NCI-H2081 treated with DMSO at 0.1 percent for 48 hours (cell line): ENCODE data around the gene SNX13.

Source experiments
- DNase-seq: peaks from one replicate; lab custom pipeline; 2025; lab: John Stamatoyannopoulos, UW

SNX13 gene, protein sequence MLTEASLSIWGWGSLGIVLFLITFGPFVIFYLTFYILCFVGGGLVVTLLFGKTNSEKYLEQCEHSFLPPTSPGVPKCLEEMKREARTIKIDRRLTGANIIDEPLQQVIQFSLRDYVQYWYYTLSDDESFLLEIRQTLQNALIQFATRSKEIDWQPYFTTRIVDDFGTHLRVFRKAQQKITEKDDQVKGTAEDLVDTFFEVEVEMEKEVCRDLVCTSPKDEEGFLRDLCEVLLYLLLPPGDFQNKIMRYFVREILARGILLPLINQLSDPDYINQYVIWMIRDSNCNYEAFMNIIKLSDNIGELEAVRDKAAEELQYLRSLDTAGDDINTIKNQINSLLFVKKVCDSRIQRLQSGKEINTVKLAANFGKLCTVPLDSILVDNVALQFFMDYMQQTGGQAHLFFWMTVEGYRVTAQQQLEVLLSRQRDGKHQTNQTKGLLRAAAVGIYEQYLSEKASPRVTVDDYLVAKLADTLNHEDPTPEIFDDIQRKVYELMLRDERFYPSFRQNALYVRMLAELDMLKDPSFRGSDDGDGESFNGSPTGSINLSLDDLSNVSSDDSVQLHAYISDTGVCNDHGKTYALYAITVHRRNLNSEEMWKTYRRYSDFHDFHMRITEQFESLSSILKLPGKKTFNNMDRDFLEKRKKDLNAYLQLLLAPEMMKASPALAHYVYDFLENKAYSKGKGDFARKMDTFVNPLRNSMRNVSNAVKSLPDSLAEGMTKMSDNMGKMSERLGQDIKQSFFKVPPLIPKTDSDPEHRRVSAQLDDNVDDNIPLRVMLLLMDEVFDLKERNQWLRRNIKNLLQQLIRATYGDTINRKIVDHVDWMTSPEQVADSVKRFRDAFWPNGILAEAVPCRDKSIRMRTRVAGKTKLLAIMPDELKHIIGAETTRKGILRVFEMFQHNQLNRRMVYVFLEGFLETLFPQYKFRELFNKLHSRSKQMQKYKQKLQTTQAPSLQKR

DNA sequence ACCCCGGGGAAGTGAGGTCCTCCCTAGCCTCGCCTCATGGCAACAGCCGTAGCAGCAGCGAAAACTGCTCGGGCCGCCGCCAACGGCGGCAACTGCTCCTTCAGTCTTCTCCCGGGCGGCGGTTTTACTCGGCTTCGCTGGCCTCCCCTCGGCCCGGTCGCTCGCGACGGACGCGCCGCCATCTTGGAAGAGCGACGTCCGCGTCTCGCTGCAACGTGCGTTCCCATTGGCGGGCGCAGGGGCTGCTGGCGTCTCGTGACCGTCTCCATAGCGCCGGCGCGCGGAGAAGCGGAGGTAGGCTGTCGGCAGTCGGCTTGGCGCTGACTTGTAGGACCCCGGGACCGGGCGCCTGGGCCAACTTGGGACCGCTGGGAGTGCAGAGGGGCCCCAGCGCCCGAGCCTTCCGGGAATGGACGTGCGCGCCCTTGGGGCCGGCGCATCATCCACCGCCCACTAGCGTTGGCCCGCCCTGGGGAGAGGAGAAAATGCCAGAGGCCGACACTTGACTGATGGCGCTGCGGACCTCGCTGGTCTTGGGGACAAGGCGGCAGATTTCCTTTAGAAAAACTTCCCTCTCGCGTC is at the start of gene SNX13:
Gene SNX13 (minus strand): TSS at position 193 of the 582 bp plus-strand sequence. CDS start 199 bp downstream, outside the sequence.
- DNase-seq: peak; percentile 60

DNA sequence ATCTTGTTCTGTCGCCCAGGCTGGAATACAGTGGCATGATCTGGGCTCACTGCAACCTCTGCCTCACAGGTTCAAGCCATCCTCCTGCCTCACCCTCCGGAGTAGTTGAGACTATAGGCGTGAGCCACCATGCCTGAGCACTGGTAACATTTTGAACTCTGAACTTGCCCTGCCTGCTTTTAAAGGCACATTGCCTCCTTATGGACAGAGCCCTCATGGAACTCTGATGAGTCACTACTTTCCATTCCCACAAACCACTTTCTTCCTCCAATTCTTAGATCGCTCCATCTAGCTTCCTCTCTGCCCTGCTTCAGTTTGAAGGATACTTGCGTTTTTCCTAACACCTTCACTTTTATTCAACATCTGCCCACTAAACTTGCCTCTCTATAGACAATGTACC is 49.3 kb upstream of the SNX13 start:
- no peak for DNase-seq

DNA sequence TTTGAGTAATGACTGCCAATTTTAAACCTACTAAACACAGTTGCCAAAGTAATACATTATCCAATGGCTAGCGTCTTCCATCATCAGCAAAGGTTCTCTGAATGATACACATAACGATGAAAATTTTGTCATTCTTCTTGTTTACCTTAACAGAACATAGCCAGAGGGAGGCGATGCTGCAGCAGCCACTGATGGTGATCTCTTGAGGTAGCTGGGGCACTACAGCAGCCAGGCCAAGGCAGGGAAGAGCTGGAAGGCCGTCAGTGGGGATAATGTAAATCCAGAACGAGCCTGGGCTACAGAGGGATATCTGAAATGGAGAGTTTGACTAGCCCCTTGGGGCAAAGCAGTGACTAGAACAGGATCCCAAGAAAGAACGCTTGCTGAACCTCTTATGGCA is 48.6 kb upstream of the SNX13 start:
- no peak for DNase-seq

DNA sequence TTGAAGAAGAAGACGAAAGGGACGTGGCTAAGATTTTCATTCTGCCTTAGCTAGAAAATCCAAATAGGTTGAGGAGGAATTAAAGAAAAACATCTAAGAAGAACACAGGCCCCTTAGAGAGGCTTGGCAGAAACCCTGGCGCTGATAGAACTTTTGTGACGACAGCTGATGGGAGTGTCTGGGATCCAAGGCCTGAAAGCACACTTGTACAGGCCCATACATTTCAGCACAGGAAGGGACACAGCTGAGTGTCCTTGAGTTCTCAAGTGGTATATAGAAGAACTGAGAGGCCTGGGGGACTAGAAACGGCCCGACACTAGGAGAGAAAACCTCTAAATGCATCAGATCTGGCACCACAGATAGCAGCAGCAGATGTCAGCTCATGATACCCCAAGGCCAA is 47.8 kb upstream of the SNX13 start:
- DNase-seq: no peak

DNA sequence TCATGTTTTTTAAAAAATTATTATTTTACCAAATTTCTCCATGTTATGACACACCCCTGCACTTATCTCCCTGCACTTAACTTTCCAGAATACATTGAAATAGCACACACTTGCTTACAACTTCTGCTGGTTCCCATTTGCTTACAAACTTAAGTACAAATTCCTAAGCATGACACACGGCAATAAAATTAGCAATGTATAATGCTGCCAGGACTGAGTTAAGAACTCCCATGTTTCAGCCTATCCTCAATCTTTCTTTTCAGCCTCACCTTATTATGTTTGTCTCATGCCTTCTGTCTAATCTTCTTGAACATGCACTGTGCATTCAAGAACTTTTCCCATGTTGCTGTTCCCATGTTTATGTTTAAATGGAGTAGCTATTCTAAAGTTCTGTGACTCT is 46.6 kb upstream of the SNX13 start:
- DNase-seq: no peak

DNA sequence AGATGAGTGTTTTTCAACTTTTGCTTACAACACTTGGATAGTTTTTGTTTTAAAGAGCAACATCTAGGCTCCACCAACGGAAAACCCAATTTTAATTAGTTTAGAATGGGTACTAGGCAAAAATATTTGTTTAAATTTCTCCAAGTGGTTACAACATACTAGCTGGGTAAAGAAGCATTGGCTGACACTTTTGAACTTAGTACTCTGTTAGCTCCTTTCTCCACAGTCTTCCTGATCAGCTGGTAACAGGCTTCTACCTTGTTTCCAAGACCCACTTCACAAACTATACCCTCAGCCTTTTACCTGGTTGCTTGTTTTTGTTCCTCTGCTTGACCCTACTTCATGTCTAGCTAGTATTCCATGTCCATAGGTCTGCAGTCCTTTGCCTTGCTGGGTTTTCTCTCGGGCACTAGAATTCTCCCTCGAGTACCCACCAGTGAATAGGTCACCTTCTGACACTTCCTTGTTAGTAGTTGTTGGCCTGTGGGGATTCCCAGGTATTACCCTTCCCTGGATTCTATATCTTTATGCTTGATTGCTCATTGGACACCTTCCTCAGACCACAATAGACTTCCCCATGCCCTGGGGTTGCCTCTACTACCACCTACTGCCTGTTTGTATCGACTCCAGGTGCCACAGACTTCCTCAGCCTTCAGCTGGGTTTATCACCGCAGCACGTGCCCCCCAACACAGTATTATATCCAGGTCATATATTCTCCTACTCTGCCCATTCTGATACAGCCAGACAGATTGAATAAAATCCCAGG is 45.4 kb upstream of the SNX13 start:
- no peak for DNase-seq

DNA sequence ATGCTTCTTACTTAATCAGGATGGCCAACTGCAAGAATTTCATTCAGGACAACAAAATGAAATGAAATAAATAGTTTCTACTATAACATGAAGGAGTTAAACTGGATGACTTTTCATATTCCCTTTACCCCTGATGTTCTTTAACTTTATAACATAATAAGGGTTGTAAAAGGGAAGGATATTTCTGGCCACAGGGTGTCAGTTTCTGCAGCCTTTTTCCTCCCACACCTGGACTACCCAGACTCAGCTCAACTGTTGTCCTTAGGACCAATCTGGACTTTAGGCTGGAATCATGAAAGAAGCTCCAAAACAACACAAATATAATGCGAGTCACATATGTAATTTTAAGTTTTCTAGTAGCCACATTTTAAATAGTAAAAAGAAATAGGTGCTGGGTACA is 44.0 kb upstream of the SNX13 start:
- no peak for DNase-seq

DNA sequence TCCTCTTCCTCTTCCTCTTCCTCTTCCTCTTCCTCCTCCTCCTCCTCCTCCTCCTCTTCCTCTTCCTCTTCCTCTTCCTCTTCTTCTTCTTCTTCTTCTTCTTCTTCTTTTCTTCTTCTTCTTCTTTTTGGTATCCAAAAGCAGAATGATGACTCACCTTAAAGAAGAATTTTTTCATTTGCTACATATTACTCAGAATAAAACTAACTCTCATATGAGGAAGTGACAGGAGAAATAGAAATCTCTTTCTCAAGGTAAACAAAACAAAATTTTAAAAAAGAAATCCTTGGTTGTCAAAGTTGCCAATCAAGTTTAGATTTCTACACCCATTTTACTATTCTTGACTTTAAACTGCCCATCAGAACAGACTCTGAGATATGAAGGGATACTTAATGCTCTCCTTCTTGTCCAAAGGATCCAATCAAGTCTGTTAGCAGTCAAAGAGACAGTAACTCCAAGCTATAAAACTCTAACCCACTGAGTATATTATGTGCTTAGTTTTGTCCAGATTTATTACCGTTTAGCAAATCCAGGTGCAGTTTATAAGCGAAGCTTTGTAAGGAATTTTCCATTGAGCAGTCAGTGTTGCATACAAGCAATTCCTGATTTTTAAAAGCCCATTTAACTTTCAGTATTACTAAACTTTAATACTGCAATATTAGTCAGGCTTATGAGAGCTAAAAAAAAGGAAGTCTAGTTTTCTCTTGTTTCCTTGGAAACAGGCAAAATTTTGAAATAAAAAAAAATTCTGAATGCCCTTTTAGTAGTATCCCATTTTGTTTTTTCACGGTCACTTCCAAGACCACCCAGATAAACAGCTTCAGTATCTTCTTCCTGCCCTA is 43.1 kb upstream of the SNX13 start:
- no peak for DNase-seq

DNA sequence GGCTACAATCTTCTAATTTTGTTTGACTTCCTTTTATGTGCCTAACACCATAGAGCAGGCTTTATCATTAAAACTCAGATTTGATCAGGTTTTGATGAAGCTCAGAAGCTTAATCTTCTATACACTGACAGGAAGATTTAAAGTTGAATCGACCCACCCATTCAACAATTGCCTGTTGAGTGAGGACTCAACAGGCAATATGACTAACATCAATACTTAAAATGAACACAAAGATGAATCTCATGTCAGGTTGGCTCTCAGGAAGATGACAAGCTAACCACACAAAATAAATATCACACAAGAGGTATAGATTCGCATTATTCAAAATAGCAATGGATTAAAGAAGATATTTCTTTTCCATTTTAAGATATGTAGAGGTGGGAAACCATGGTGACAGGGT is 36.7 kb upstream of the SNX13 start:
- no peak for DNase-seq

DNA sequence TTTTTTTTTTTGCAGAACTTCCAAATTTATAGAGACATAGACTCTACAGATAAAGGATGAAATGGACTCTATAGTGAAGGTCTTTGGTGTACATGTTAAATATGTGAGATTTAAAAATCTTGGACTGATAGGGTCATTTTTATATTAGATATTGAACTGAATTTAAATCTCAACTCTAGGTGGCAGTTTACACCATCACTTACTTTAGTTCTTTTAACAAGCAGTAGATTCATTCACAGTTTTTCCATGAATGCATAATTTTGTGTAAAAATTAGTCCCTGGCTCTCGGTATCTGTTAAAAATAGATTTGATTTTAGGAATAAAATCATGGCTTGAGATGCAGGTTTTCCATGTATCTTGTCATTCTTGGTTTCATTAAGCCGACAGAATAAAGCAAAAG is 31.1 kb upstream of the SNX13 start:
- no peak for DNase-seq

DNA sequence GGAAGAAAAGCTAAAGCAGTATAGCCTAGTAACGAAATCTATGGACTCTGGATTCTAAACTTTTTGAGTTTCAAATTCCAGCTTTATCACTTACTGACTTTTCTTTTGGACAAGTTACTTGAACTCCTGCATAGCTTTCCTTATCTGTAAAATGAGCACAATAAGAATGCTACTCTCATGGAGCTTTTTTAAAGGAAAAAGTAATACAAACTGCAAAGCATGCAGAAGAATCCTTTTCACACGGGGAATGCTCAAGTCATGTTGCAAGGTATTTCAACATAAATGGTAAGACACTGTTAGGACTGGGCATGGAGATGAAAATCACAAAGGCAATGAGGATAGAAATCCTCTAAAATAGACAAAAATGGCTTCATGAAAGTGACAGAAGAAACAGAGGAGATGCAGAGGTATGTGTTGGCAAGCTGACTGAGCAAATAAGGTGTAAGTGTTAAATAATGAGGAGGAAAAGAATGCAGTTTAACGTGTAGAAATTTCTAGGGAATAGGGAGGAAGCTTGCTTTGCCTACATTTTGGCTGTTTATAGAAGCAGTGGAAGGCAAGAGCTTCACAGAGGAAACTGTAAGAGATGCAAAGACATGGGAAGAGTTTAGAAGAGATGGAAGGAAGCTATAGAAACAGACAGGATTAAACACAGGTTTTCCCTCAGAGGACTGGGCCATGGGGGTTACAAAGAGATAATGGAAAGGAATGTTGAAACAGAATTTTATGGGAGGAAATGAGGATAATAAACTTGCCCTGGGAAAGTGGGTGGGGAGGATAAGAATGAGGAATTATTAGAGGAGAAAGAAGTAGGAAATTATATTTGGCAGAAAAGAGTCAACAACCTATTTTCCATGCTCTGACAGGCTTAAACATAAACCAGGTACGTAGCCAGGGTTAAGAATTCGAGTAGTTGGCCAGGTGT is 28.8 kb upstream of the SNX13 start:
- DNase-seq: no peak

DNA sequence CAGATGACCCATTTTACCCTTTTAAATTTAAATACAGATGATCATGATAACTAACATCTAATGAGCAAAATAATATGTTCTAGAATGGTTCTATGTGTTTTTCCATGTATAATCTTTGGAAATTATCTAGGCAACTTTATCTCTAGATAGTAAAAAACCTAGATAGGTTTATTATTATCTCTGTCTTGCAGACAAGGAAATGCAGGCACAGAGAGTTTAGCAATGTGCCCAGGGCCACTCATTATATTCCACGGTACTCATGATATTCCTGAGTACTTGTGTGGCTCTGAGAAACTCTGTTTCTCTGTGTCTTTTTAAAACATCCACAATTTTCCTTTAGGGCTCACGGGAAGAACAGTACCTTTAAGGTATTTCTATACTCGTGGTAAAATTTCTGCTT is 26.4 kb upstream of the SNX13 start:
- no peak for DNase-seq

DNA sequence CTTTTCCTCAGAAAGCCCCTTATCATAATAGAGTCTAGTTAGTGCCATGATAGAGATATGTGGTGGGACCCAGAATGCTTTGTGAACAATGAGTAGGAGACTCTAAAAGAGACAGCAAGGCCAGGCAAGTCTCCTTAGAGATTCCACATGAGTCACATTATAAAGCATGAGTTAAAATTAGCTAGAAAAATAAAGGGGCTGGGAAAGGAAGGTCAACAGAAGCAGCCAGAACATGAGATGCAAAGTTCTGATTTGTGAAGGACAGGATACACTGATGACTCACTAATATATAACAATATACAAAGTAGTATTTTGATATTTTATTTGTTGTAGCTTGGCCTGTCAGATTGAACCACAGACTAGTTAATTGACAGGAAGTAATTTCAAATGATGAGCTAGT is 25.3 kb upstream of the SNX13 start:
- DNase-seq: no peak

DNA sequence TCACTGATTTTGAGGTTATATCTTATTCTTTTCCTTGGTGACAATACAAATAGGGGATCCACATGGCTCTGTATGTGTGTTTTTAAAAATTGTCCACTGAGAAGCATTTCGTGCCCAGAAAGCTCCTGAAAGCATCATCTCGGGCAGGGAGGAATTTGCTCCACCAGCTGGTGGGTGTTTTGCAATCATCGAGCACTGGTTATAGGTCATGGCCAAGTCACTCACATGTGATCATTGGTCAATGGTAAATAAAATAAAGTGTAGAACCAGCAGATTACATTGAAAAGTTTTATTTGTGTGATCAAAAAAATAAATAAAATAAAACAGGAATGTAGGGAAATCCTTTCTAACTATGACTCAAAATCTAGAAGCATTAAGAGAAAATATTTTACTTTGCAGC is 23.0 kb upstream of the SNX13 start:
- DNase-seq: no peak

DNA sequence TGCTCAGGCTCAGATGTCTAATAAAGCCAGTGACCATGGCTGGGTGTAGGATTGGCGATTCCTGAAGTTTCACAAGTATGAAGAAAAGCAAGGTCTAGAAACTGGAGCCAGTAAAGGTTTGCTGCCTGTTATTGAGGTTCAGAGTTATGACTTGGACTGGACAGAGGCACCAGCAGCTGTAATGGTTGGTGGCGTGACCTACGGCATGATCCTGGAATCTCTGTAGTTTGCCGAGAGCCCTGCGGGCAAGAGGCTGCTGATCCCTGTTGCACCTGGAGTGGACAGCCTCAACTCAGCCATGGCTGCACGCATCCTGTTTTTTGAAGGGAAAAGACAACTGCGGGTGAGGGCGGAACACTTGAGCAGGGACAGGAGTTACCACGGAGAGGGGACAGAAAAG is 22.4 kb upstream of the SNX13 start:
- DNase-seq: no peak

DNA sequence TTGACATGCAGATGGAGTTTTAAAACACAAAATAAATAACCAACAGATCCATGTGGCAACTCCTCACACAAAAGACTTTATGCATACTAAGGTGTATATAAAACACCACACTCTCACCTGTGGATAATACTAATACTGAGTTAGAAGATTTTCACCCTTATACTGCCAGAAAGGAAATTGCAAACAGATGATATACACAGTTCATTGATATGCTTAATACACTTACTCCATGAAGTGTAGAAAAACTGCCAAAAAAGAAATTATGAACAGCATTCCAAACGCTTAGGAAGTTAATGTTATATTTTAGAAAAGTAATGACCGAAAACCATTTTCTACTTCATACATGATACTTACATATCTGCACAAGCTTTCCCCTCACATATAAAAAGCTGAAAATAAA is 17.6 kb upstream of the SNX13 start:
- no peak for DNase-seq

DNA sequence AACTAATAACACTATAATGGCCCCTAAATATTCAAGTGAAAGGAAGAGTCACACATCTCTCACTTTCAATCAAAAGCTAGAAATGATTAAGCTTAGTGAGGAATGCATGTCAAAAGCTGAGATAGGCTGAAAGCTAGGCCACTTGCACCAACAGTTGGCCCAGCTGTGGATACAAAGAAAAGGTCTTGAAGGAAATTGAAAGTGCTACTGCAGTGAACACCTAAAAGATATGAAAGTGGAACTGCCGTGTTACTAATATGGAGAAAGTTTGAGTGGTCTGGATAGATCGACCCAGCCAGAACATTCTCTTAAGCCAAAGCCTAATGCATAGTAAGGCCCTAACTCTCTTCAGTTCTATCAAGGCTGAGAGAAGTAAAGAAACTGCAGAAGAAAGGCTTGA is 12.1 kb upstream of the SNX13 start:
- no peak for DNase-seq

DNA sequence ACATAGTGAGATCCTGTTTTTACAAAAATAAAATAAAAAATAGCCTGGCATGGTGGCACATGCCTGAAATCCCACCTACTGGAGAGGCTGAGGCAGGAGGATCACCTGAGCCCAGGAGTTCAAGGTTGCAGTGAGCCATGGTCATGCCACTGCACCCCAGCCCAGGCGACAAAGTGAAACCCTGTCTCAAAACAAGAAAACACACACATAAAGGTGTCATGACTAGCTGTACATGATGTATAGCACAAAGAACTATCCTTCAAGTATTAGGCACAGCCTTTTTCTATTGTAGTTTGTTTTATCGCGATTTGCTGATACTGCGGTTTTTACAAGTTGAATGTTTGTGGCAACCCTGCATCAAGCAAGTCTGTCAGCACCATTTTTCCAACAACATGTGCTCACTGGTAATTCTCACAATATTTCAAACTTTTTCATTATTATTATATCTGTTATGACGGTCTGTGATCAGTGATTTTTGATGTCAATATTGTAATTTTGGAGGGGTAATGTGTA is 11.5 kb upstream of the SNX13 start:
- no peak for DNase-seq

DNA sequence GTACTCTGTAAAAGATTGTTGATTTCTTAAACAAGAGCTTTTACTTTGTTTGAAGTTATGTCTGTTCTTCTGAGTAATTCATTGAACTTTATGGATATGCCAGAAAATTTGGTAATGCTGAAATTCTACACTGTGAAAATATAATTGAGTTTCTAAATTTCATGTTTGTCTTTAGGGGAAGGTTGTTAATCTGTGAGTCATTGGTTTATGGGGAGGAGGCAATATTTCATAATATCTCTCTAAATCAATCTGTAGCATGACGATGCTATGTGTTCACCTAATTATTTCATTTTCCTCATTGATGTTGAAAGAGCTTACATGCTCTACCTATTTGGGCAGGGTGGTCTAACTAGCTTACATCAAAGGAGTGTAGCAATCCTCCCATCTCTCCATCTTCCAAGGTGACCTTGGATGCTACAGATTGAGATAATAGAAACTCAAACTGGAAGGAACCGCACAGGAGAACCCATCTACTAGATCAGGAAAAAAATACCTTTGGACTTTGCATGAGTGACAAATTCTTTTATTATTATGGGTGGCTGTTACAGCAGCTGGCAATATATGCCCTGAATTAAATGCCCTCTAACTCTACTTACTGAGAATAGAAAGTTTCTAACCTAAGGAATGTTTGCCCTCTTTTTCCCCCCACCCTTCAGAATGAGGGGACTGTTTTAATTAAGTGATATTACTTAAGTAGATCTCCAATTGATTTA is 8.4 kb upstream of the SNX13 start:
- DNase-seq: no peak
